H1 (cell line): Measurements from ENCODE around the gene TRUB1. TPM values are rescaled to one million over a fixed set of nuclear protein-coding genes. Genes with fewer than 3 reads are reported as not detected.

Experiments used
- FOSL1 ChIP-seq: IDR thresholded peaks from 2 replicates; pipeline ENCODE4 v1.6.1; 2011; ENCODE audit warnings: mild to moderate bottlenecking, low read depth, low read length, moderate library complexity; ENCODE audit not compliant: insufficient read depth
- polyA plus RNA-seq, 7 experiments: library from polyadenylated mRNA; depleted of rRNA in 3 of 7; stranded (reverse) in 5 of 7; unstranded in 2 of 7; fragments of >200 nt in 5 of 7; fragments of 200-250 nt in 2 of 7; gene quantifications; 1 replicate in 5 of 7; 2 replicates in 1 of 7; 4 replicates in 1 of 7; pipeline versions ENCODE4 v1.2.1 to v1.2.3, GENCODE V29; 2011 to 2013; ENCODE audit warnings: missing spikeins in 2 of 7, mixed read lengths in 2 of 7
- total RNA-seq: library from RNA; stranded (reverse); fragmentation: NEBNext Ultra II Directional; extraction: Animal tissue kit (Norgen Biotek cat#: 25700); gene quantifications from 2 replicates; pipeline ENCODE4 v1.2.1, GENCODE V29; 2021
- TF ChIP-seq, protein P1 (sequence below): fragments of 300-600 bp; sonication (generic); IDR thresholded peaks from 2 replicates; pipeline ENCODE4 v1.7.1; 2012; ENCODE audit warnings: low read length, moderate library complexity, mild to moderate bottlenecking, inconsistent platforms; ENCODE audit not compliant: insufficient replicate concordance

TRUB1 gene
- total and polyA plus RNA-seq, 2 of the 8 experiments (the other 6 are each of a cell fraction or from before 2014, with no cell fraction given), result 6.3 to 22.2 TPM

DNA sequence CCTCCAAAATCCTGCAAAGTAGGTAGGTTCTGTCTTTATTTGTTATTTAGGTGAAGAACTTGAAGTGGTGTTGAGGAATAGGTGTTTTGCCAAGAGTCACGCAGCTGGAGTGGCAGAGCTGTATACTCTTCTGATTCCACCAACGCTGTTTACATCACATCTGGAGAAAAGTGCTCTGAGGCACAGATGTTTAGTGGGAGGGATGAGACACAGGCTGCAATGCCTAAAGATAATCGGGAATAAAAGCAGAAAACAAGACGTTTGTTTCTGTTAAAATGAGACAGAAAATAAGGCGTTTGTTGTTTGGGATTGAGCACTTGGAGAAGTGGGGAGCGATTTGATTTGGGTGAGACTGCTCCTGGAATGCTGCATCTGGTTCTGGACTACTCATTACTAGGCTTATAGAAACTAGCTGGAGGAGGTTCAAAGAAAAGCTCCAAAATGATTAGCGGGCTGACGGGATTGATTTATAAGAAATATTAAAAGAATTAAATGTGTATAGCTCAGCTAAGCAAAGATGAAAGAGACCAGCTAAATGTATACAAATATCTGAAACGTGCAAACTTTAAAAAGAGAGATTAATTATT lies 54.3 kb downstream of the TRUB1 start (continued):
- TF ChIP-seq, protein P1, sequence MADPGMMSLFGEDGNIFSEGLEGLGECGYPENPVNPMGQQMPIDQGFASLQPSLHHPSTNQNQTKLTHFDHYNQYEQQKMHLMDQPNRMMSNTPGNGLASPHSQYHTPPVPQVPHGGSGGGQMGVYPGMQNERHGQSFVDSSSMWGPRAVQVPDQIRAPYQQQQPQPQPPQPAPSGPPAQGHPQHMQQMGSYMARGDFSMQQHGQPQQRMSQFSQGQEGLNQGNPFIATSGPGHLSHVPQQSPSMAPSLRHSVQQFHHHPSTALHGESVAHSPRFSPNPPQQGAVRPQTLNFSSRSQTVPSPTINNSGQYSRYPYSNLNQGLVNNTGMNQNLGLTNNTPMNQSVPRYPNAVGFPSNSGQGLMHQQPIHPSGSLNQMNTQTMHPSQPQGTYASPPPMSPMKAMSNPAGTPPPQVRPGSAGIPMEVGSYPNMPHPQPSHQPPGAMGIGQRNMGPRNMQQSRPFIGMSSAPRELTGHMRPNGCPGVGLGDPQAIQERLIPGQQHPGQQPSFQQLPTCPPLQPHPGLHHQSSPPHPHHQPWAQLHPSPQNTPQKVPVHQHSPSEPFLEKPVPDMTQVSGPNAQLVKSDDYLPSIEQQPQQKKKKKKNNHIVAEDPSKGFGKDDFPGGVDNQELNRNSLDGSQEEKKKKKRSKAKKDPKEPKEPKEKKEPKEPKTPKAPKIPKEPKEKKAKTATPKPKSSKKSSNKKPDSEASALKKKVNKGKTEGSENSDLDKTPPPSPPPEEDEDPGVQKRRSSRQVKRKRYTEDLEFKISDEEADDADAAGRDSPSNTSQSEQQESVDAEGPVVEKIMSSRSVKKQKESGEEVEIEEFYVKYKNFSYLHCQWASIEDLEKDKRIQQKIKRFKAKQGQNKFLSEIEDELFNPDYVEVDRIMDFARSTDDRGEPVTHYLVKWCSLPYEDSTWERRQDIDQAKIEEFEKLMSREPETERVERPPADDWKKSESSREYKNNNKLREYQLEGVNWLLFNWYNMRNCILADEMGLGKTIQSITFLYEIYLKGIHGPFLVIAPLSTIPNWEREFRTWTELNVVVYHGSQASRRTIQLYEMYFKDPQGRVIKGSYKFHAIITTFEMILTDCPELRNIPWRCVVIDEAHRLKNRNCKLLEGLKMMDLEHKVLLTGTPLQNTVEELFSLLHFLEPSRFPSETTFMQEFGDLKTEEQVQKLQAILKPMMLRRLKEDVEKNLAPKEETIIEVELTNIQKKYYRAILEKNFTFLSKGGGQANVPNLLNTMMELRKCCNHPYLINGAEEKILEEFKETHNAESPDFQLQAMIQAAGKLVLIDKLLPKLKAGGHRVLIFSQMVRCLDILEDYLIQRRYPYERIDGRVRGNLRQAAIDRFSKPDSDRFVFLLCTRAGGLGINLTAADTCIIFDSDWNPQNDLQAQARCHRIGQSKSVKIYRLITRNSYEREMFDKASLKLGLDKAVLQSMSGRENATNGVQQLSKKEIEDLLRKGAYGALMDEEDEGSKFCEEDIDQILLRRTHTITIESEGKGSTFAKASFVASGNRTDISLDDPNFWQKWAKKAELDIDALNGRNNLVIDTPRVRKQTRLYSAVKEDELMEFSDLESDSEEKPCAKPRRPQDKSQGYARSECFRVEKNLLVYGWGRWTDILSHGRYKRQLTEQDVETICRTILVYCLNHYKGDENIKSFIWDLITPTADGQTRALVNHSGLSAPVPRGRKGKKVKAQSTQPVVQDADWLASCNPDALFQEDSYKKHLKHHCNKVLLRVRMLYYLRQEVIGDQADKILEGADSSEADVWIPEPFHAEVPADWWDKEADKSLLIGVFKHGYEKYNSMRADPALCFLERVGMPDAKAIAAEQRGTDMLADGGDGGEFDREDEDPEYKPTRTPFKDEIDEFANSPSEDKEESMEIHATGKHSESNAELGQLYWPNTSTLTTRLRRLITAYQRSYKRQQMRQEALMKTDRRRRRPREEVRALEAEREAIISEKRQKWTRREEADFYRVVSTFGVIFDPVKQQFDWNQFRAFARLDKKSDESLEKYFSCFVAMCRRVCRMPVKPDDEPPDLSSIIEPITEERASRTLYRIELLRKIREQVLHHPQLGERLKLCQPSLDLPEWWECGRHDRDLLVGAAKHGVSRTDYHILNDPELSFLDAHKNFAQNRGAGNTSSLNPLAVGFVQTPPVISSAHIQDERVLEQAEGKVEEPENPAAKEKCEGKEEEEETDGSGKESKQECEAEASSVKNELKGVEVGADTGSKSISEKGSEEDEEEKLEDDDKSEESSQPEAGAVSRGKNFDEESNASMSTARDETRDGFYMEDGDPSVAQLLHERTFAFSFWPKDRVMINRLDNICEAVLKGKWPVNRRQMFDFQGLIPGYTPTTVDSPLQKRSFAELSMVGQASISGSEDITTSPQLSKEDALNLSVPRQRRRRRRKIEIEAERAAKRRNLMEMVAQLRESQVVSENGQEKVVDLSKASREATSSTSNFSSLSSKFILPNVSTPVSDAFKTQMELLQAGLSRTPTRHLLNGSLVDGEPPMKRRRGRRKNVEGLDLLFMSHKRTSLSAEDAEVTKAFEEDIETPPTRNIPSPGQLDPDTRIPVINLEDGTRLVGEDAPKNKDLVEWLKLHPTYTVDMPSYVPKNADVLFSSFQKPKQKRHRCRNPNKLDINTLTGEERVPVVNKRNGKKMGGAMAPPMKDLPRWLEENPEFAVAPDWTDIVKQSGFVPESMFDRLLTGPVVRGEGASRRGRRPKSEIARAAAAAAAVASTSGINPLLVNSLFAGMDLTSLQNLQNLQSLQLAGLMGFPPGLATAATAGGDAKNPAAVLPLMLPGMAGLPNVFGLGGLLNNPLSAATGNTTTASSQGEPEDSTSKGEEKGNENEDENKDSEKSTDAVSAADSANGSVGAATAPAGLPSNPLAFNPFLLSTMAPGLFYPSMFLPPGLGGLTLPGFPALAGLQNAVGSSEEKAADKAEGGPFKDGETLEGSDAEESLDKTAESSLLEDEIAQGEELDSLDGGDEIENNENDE, result no peak
- no peak for TF ChIP-seq FOSL1
